Liver (tissue), 9 donors: Measurements from ENCODE around the gene RFC3. TPM values are rescaled to one million over a fixed set of nuclear protein-coding genes. Genes with fewer than 3 reads are reported as not detected.

ENCODE experiments used
- DNase-seq: peaks from one replicate; pipeline ENCODE4 v3.0.0-alpha.2; 2017; ENCODE audit warnings: low spot score
- H3K27ac ChIP-seq, 2 donors: one replicate each; pipeline ENCODE4 v1.7.0; 2013; ENCODE audit warnings: inconsistent platforms in 2 of 2, low read length in 2 of 2, control low read depth in 1 of 2, low read depth in 1 of 2, mild to moderate bottlenecking in 1 of 2
- H3K27me3 ChIP-seq, 4 donors: one replicate each; pipeline versions ENCODE4 v1.6.1 to v1.7.0; 2013; ENCODE audit warnings: low read length in 3 of 4, inconsistent platforms in 1 of 4, mild to moderate bottlenecking in 1 of 4, moderate library complexity in 1 of 4; ENCODE audit not compliant: control insufficient read depth in 4 of 4, insufficient read depth in 4 of 4
- H3K36me3 ChIP-seq, 4 donors: one replicate each; pipeline versions ENCODE4 v1.6.1 to v1.7.0; 2013; ENCODE audit warnings: low read length in 3 of 4, mild to moderate bottlenecking in 3 of 4, low read depth in 1 of 4, moderate library complexity in 1 of 4; ENCODE audit not compliant: control insufficient read depth in 4 of 4, insufficient read depth in 3 of 4
- H3K4me1 ChIP-seq, 4 donors: one replicate each; pipeline versions ENCODE4 v1.6.1 to v1.7.0; 2013; ENCODE audit warnings: low read length in 3 of 4, mild to moderate bottlenecking in 3 of 4, moderate library complexity in 1 of 4; ENCODE audit not compliant: control insufficient read depth in 4 of 4, insufficient read depth in 4 of 4
- H3K4me3 ChIP-seq, 3 donors: one replicate each; pipeline versions ENCODE4 v1.6.1 to v1.7.0; 2013; ENCODE audit warnings: low read length in 3 of 3, control low read depth in 1 of 3, low read depth in 1 of 3, mild to moderate bottlenecking in 1 of 3
- H3K9ac ChIP-seq, 2 donors: one replicate each; pipeline ENCODE4 v1.7.0; 2013; ENCODE audit warnings: low read length in 2 of 2, mild to moderate bottlenecking in 2 of 2, moderate library complexity in 2 of 2, control low read depth in 1 of 2, low read depth in 1 of 2
- H3K9me3 ChIP-seq, 4 donors: one replicate each; pipeline versions ENCODE4 v1.6.1 to v1.7.0; 2013; ENCODE audit warnings: low read length in 3 of 4; ENCODE audit not compliant: control insufficient read depth in 4 of 4
- ATF3 ChIP-seq: IDR thresholded peaks from 2 replicates; pipeline ENCODE4 v1.6.1; 2016; ENCODE audit warnings: antibody characterized with exemption
- CTCF ChIP-seq: fragments of 150-350 bp; IDR thresholded peaks from 2 replicates; pipeline ENCODE4 v1.5.1; 2017; ENCODE audit warnings: improper control_type of control experiment, low read depth, low read length; ENCODE audit not compliant: missing input control
- EGR1 ChIP-seq, 2 donors: IDR thresholded peaks; 2 replicates each; pipeline ENCODE4 v1.6.1; 2016 to 2018; ENCODE audit warnings: antibody characterized with exemption in 2 of 2, low read depth in 2 of 2
- FOXA1 ChIP-seq: IDR thresholded peaks from 2 replicates; pipeline ENCODE4 v1.6.1; 2016; ENCODE audit warnings: antibody characterized with exemption
- FOXA2 ChIP-seq: IDR thresholded peaks from 2 replicates; pipeline ENCODE4 v1.6.1; 2016; ENCODE audit warnings: antibody characterized with exemption
- GABPA ChIP-seq, 2 donors: IDR thresholded peaks in 1 of 2; conservative IDR thresholded peaks in 1 of 2; 2 replicates each; pipeline ENCODE4 v1.6.1; 2016; ENCODE audit warnings: antibody characterized with exemption in 2 of 2, mild to moderate bottlenecking in 1 of 2, moderate library complexity in 1 of 2
- HNF4A ChIP-seq, 2 donors: conservative IDR thresholded peaks; 2 replicates each; pipeline ENCODE4 v1.6.1; 2016; ENCODE audit warnings: antibody characterized with exemption in 2 of 2, mild to moderate bottlenecking in 2 of 2
- HNF4G ChIP-seq: IDR thresholded peaks from 2 replicates; pipeline ENCODE4 v1.6.1; 2016; ENCODE audit warnings: antibody characterized with exemption
- JUND ChIP-seq, 2 donors: IDR thresholded peaks; 2 replicates each; pipeline ENCODE4 v1.6.1; 2016; ENCODE audit warnings: antibody characterized with exemption in 2 of 2
- MAX ChIP-seq: IDR thresholded peaks from 2 replicates; pipeline ENCODE4 v1.6.1; 2016; ENCODE audit warnings: antibody characterized with exemption
- NR2F2 ChIP-seq: IDR thresholded peaks from 2 replicates; pipeline ENCODE4 v1.6.1; 2016; ENCODE audit warnings: antibody characterized with exemption
- RAD21 ChIP-seq, 2 donors: IDR thresholded peaks; 2 replicates each; pipeline ENCODE4 v1.6.1; 2016; ENCODE audit warnings: antibody characterized with exemption in 2 of 2, mild to moderate bottlenecking in 2 of 2
- REST ChIP-seq: IDR thresholded peaks from 2 replicates; pipeline ENCODE4 v1.6.1; 2016; ENCODE audit warnings: antibody characterized with exemption, mild to moderate bottlenecking
- RXRA ChIP-seq, 2 donors: IDR thresholded peaks; 2 replicates each; pipeline ENCODE4 v1.6.1; 2017 to 2018; ENCODE audit warnings: antibody characterized with exemption in 2 of 2, mild to moderate bottlenecking in 1 of 2
- SP1 ChIP-seq: IDR thresholded peaks from 2 replicates; pipeline ENCODE4 v1.6.1; 2018; ENCODE audit warnings: antibody characterized with exemption, mild to moderate bottlenecking
- TAF1 ChIP-seq: conservative IDR thresholded peaks from 2 replicates; pipeline ENCODE4 v1.6.1; 2016; ENCODE audit warnings: antibody characterized with exemption, mild to moderate bottlenecking
- YY1 ChIP-seq: IDR thresholded peaks from 2 replicates; pipeline ENCODE4 v1.6.1; 2016; ENCODE audit warnings: antibody characterized with exemption, mild to moderate bottlenecking
- ZBTB33 ChIP-seq: IDR thresholded peaks from 2 replicates; pipeline ENCODE4 v1.6.1; 2016; ENCODE audit warnings: antibody characterized with exemption
- WGBS: extraction: QIAGEN DNeasy Blood & Tissue Kit; methylation state at CpG from one replicate; pipeline ENCODE4 v1.1.7; 2013; 5-methylcytosine and 5-hydroxymethylcytosine counted together
- polyA plus RNA-seq, 2 donors: library from polyadenylated mRNA; stranded (reverse) in 1 of 2; unstranded in 1 of 2; fragments of 200-250 nt in 1 of 2; fragments of >200 nt in 1 of 2; fragmentation: Nextera tagmentation in 1 of 2; extraction: Ambion mirVana in 1 of 2; gene quantifications; one replicate each; pipeline versions ENCODE4 v1.2.1 to v1.2.3, GENCODE V29; 2013 to 2015
- total RNA-seq, 2 donors: library from RNA; depleted of rRNA; stranded (reverse); fragments of >200 nt; gene quantifications; one replicate each; pipeline ENCODE4 v1.2.3, GENCODE V29; 2014
- donor health status: healthy.
- donor health status: healthy.
- donor health status: healthy.
- donor health status: healthy.
- donor health status: healthy.

The RFC3 gene
- total and polyA plus RNA-seq, 4 donors: 1.9 to 19.1 (median 3.0) TPM

GRCh38 chr13:33775339-33776108 is 42.4 kb upstream of the RFC3 start:
- Histone ChIP-seq H3K36me3 (no peaks in the 10 kb centered on the region), H3K9me3 (no peaks in the 10 kb centered on the region), H3K27me3 (no peaks in the 10 kb centered on the region), H3K27ac (no peak overlapping the region), H3K9ac (no peak overlapping the region), H3K4me3 (no peak overlapping the region), H3K4me1 (no peaks in the 10 kb centered on the region)
- no peak for DNase-seq
- TF ChIP-seq REST: no peak
- TF ChIP-seq GABPA (IDR thresholded peaks at IDR 0.05 in 1 of 2, conservative IDR thresholded peaks at IDR 0.05 in 1 of 2): no peak
- TF ChIP-seq JUND (IDR thresholded peaks at IDR 0.05): no peak
- TF ChIP-seq ZBTB33: no peak
- no peak for TF ChIP-seq RXRA (IDR thresholded peaks at IDR 0.05)
- no peak for TF ChIP-seq ATF3
- no peak for TF ChIP-seq NR2F2
- no peak for TF ChIP-seq TAF1
- TF ChIP-seq RAD21 (IDR thresholded peaks at IDR 0.05): no peak
- TF ChIP-seq CTCF: no peak
- no peak for TF ChIP-seq YY1
- TF ChIP-seq HNF4G: no peak
- TF ChIP-seq HNF4A (conservative IDR thresholded peaks at IDR 0.05): no peak
- no peak for TF ChIP-seq MAX
- no peak for TF ChIP-seq FOXA2
- TF ChIP-seq EGR1 (IDR thresholded peaks at IDR 0.05; ENCODE audit: low read depth in 2 of 2): no peak
- no peak for TF ChIP-seq SP1
- TF ChIP-seq FOXA1: no peak
- 56% methylated on average over 2 of the region's 2 CpGs for WGBS
